SK-N-DZ (cell line): ENCODE results near the gene SLC9C2.

Experiments
- DNase-seq: peaks from one replicate; pipeline ENCODE4 v3.0.0-alpha.2; 2015; ENCODE audit warnings: low spot score

Gene SLC9C2

DNA sequence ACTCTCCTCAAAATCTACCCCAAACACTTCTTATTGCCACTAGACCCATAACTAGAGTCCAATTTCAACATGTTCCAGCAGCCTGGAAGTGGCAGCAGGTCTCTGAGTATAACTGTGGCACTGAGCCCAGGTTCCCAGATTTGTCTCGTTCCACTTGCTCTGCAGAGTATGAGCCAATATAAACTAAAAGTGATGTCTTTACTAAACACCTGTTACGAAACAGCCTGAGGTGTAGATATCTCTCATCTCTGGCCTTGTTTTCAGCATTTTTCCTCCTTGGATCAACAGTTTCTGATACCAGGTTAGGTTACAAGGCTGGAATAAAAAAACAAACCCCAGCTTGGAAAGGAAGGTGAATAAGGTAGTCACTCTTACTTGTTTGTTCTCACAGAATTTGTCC is 150.9 kb downstream of the SLC9C2 start:
- DNase-seq, result no peak
